Mammary epithelial cell (primary cell): Measurements from ENCODE around the gene ACER3.

Experiments
- EZH2 ChIP-seq: IDR thresholded peaks from 2 replicates; pipeline ENCODE4 v1.6.1; 2012; ENCODE audit warnings: low read length, inconsistent platforms, borderline replicate concordance
- TF ChIP-seq, protein P1 (sequence below), 2 donors: IDR thresholded peaks in 1 of 2; conservative IDR thresholded peaks in 1 of 2; 2 replicates each; pipeline ENCODE4 v1.5.1; 2011 to 2012; ENCODE audit warnings: inconsistent platforms in 2 of 2, low read length in 2 of 2, mild to moderate bottlenecking in 2 of 2, control low read depth in 1 of 2, low read depth in 1 of 2; ENCODE audit not compliant: insufficient read depth in 1 of 2; ENCODE audit errors: extremely low read depth in 1 of 2

DNA sequence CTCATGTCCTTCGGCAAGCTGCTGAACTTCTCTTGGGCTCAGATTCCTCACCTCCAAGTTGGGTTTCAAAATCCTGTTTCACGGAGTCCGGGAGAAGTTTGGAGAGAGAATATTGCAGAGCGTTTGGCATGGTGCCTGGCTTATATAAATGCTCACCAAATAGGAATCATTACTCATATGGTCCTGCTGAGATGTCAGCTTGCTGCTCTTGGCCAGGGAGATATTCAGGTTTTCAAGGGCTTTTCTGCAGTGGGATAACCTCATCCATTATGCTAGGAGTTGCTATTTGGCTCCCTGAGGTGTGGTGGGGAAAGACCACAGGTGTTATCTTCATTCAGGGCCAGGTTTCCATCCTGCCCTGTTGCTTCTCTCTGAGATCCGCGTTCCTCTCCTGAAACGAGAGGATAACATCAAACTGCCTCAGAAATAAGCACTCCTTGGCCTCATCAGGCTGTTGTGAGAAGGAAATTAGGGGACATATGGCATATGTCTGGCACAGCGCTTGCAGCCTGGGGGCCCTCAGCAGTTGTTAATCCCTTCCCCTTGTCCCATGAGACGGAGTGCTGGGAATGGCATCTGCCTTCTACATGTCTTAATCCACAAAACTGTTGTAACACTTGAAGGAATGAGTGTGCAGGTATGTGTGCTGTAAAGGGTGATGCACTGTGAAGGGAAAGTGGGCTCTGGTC, 29.9 kb upstream of the ACER3 start:
- TF ChIP-seq EZH2, result no peak
- TF ChIP-seq, protein P1, sequence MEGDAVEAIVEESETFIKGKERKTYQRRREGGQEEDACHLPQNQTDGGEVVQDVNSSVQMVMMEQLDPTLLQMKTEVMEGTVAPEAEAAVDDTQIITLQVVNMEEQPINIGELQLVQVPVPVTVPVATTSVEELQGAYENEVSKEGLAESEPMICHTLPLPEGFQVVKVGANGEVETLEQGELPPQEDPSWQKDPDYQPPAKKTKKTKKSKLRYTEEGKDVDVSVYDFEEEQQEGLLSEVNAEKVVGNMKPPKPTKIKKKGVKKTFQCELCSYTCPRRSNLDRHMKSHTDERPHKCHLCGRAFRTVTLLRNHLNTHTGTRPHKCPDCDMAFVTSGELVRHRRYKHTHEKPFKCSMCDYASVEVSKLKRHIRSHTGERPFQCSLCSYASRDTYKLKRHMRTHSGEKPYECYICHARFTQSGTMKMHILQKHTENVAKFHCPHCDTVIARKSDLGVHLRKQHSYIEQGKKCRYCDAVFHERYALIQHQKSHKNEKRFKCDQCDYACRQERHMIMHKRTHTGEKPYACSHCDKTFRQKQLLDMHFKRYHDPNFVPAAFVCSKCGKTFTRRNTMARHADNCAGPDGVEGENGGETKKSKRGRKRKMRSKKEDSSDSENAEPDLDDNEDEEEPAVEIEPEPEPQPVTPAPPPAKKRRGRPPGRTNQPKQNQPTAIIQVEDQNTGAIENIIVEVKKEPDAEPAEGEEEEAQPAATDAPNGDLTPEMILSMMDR (conservative IDR thresholded peaks at IDR 0.05 in 1 of 2, IDR thresholded peaks at IDR 0.05 in 1 of 2; ENCODE audit: extremely low read depth in 1 of 2, insufficient read depth in 1 of 2, low read depth in 1 of 2, low read length in 2 of 2), result no peak
